HEK293T (cell line): ENCODE data around the gene BACH2.
"Not testable (repeated sequence)": the region's sequence is repeated elsewhere in the genome, so short reads cannot be mapped to it uniquely, and the experiment has no call there.

Source experiments
- CTCF ChIA-PET: fragments of 350-600 bp; formaldehyde crosslinking; extraction: SDS; loops from one replicate; lab custom pipeline; 2021; ENCODE audit warnings: antibody characterized with exemption, inconsistent platforms; lab: Yijun Ruan, JAX
- POLR2A ChIA-PET: fragments of 350-600 bp; formaldehyde crosslinking; extraction: SDS; loops from one replicate; lab custom pipeline; 2020; ENCODE audit warnings: antibody characterized with exemption, inconsistent platforms; lab: Yijun Ruan, JAX
- DNase-seq: peaks from one replicate; pipeline ENCODE4 v3.0.0; 2012; ENCODE audit warnings: mixed read lengths; ENCODE audit errors: extremely low spot score
- ARNT ChIP-seq: fragments of 450-650 bp; IDR thresholded peaks from 2 replicates; pipeline ENCODE4 v1.6.1; 2017; ENCODE audit warnings: mild to moderate bottlenecking
- BHLHE40 ChIP-seq: fragments of 450-650 bp; IDR thresholded peaks from 2 replicates; pipeline ENCODE4 v1.6.1; 2016; ENCODE audit warnings: mild to moderate bottlenecking, moderate library complexity, borderline replicate concordance
- CTBP1 ChIP-seq: fragments of 450-650 bp; IDR thresholded peaks from 2 replicates; pipeline ENCODE4 v1.6.1; 2016; ENCODE audit warnings: borderline replicate concordance
- ELF4 ChIP-seq: fragments of 450-650 bp; IDR thresholded peaks from 2 replicates; pipeline ENCODE4 v1.6.1; 2017; ENCODE audit warnings: antibody characterized with exemption
- FOXA1 ChIP-seq: fragments of 450-650 bp; IDR thresholded peaks from 2 replicates; pipeline ENCODE4 v1.6.1; 2016; ENCODE audit warnings: mild to moderate bottlenecking
- FOXK2 ChIP-seq: fragments of 450-650 bp; IDR thresholded peaks from 2 replicates; pipeline ENCODE4 v1.6.1; 2016; ENCODE audit warnings: mild to moderate bottlenecking
- FOXM1 ChIP-seq: fragments of 450-650 bp; IDR thresholded peaks from 2 replicates; pipeline ENCODE4 v1.6.1; 2017; ENCODE audit warnings: mild to moderate bottlenecking, borderline replicate concordance
- HDGF ChIP-seq: fragments of 450-650 bp; IDR thresholded peaks from 2 replicates; pipeline ENCODE4 v1.6.1; 2017; ENCODE audit warnings: antibody characterized with exemption, borderline replicate concordance
- L3MBTL2 ChIP-seq: fragments of 450-650 bp; conservative IDR thresholded peaks from 2 replicates; pipeline ENCODE4 v1.6.1; 2016; ENCODE audit warnings: mild to moderate bottlenecking
- LEF1 ChIP-seq: fragments of 450-650 bp; IDR thresholded peaks from 2 replicates; pipeline ENCODE4 v1.6.1; 2017; ENCODE audit warnings: mild to moderate bottlenecking, borderline replicate concordance
- NFRKB ChIP-seq: fragments of 450-650 bp; IDR thresholded peaks from 2 replicates; pipeline ENCODE4 v1.6.1; 2016; ENCODE audit warnings: mild to moderate bottlenecking, moderate library complexity
- PKNOX1 ChIP-seq: fragments of 450-650 bp; IDR thresholded peaks from 2 replicates; pipeline ENCODE4 v1.6.1; 2016
- SP1 ChIP-seq: fragments of 450-650 bp; IDR thresholded peaks from 2 replicates; pipeline ENCODE4 v1.6.1; 2017
- SUZ12 ChIP-seq: fragments of 450-650 bp; IDR thresholded peaks from 2 replicates; pipeline ENCODE4 v1.6.1; 2016; ENCODE audit warnings: mild to moderate bottlenecking
- TARDBP ChIP-seq: fragments of 450-650 bp; IDR thresholded peaks from 2 replicates; pipeline ENCODE4 v1.6.1; 2016
- ZNF384 ChIP-seq: fragments of 450-650 bp; IDR thresholded peaks from 2 replicates; pipeline ENCODE4 v1.6.1; 2016

The BACH2 gene

DNA sequence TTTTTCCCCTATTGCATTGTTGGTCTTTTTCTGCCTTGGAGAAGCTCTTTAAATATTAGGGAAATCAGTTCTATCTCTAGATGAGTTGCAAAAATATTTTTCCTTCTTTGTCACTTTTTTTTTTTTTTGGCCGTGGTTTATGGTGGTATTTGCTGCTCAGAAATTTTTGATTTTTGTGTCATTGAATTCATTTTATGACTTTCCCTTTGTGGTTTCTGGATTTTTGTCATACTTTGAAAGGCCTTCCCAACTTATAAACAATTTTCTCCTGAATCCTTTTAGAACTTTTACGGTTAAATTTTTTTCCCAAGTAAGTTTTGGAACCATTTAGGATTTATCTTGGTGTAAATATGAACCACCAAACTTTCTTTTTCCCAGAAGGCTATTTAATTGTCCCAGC, 256.7 kb downstream of the BACH2 start:
- DNase-seq: no peak
- CTCF ChIA-PET: no interaction called here

GRCh38 chr6:90038961-90039653, 257.5 kb downstream of the BACH2 start:
- no peak for DNase-seq
- ChIA-PET POLR2A (no interaction called here), CTCF (no interaction called here)
- TF ChIP-seq FOXM1 (no peak), LEF1 (no peak), ELF4 (no peak), HDGF (no peak), ZNF384 (no peak), SUZ12 (no peak), NFRKB (no peak), ARNT (no peak), L3MBTL2 (no peak), CTBP1 (no peak), FOXA1 (no peak), FOXK2 (no peak), TARDBP (no peak), BHLHE40 (no peak), SP1 (no peak)

More for the DNA sequence above, 256.7 kb downstream of the BACH2 start:
- POLR2A ChIA-PET: no interaction called here
- TF ChIP-seq BHLHE40: no peak
- TF ChIP-seq L3MBTL2: no peak
- no peak for TF ChIP-seq ELF4
- no peak for TF ChIP-seq FOXK2
- TF ChIP-seq ARNT: no peak
- TF ChIP-seq SUZ12: no peak
- TF ChIP-seq SP1: no peak
- TF ChIP-seq HDGF: no peak
- TF ChIP-seq LEF1: no peak

- ChIA-PET POLR2A (no interaction called here), CTCF (no interaction called here)
- TF ChIP-seq FOXA1 (no peak), ELF4 (no peak), NFRKB (no peak), FOXK2 (no peak), SUZ12 (no peak), CTBP1 (no peak), PKNOX1 (no peak), HDGF (no peak), L3MBTL2 (no peak), FOXM1 (no peak), BHLHE40 (no peak), LEF1 (no peak), ARNT (no peak), TARDBP (no peak), ZNF384 (no peak)
- DNase-seq: no peak
Measured at GRCh38 chr6:90036963-90037362, 259.7 kb downstream of the BACH2 start.

GRCh38 chr6:90035047-90035723, 261.5 kb downstream of the BACH2 start:
- ChIA-PET CTCF (no interaction called here), POLR2A (no interaction called here)
- TF ChIP-seq NFRKB (no peak), HDGF (no peak), ZNF384 (no peak), SP1 (no peak), PKNOX1 (no peak), ARNT (no peak), FOXK2 (no peak), FOXM1 (no peak), BHLHE40 (no peak), LEF1 (no peak), ELF4 (no peak)
- DNase-seq: no peak

DNA sequence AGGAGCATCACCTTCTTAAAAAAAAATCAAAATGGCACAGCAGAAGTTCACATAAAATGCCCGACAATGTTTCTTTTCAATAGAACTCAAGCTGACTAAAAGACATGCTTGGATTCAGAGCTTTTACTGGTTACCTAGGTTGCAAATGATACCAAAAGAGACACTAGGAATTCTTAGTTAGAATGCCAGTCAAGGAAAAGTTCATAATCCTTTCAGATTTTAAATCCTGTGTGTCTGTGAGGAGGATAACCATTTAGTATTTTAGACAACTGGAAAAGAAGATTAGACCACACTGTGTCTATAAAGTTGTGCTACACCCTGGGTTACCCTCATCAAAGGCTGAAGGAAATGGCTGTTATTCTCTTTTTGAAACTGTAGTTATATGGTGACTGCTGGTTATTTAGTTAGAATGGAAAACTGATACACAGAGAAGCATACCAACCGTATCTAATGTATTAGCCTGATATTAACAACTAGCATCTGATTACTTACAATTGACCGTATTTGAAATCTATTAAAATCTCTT, 262.8 kb downstream of the BACH2 start:
- TF ChIP-seq SUZ12 (no peak), L3MBTL2 (no peak), TARDBP (no peak), ZNF384 (no peak), PKNOX1 (no peak), LEF1 (no peak), NFRKB (no peak), ELF4 (no peak), HDGF (no peak), ARNT (no peak), CTBP1 (no peak), FOXK2 (no peak), BHLHE40 (no peak), FOXM1 (no peak), SP1 (no peak), FOXA1 (no peak)
- ChIA-PET POLR2A (no interaction called here), CTCF (no interaction called here)
- DNase-seq: no peak

GRCh38 chr6:90032489-90033212, 264.0 kb downstream of the BACH2 start:
- DNase-seq, CTCF ChIA-PET, POLR2A ChIA-PET: not testable (repeated sequence)
